Keratinocyte (primary cell): Measurements from ENCODE around the gene DDB1. TPM values are rescaled to one million over a fixed set of nuclear protein-coding genes. Genes with fewer than 3 reads are reported as not detected.

Experiments
- DNase-seq: peaks from one replicate; pipeline ENCODE4 v3.0.0-alpha.2; 2011; ENCODE audit warnings: low read depth, missing footprints, low spot score
- FAIRE-seq: peaks from 2 replicates; lab custom pipeline; 2011; peaks lifted over from hg19 to GRCh38; lab: Jason Lieb, UNC
- H2AFZ ChIP-seq: 2 replicates; pipeline ENCODE4 v1.6.0; 2012; ENCODE audit warnings: low read length, control low read depth, inconsistent platforms; ENCODE audit not compliant: control insufficient read depth
- H3K27ac ChIP-seq: 2 replicates; pipeline ENCODE4 v1.5.1; 2011; ENCODE audit warnings: low read length; ENCODE audit not compliant: control insufficient read depth, insufficient read depth
- H3K27me3 ChIP-seq: 3 replicates; pipeline ENCODE4 v1.6.0; 2011; ENCODE audit warnings: low read length; ENCODE audit not compliant: control insufficient read depth, insufficient read depth; ENCODE audit errors: extremely low read depth
- H3K36me3 ChIP-seq, 2 experiments: 2 replicates in 1 of 2; 3 replicates in 1 of 2; pipeline ENCODE4 v1.5.1; 2011; ENCODE audit warnings: low read length in 2 of 2, mild to moderate bottlenecking in 1 of 2; ENCODE audit not compliant: control insufficient read depth in 2 of 2, insufficient read depth in 2 of 2; ENCODE audit errors: extremely low read depth in 1 of 2
- H3K4me1 ChIP-seq: 3 replicates; pipeline ENCODE4 v1.5.1; 2011; ENCODE audit warnings: low read length; ENCODE audit not compliant: control insufficient read depth, insufficient read depth; ENCODE audit errors: extremely low read depth
- H3K4me2 ChIP-seq: 3 replicates; pipeline ENCODE4 v1.6.0; 2011; ENCODE audit warnings: low read depth, low read length; ENCODE audit not compliant: control insufficient read depth, insufficient read depth; ENCODE audit errors: extremely low read depth
- H3K4me3 ChIP-seq, 3 experiments: fragments of 200-600 bp in 1 of 3; sonication (generic) in 1 of 3; 2 replicates in 2 of 3; 3 replicates in 1 of 3; pipeline ENCODE4 v1.5.1; 2011 to 2016; ENCODE audit warnings: low read length in 3 of 3, mild to moderate bottlenecking in 3 of 3, control low read depth in 2 of 3, inconsistent platforms in 1 of 3, low read depth in 1 of 3, mixed read lengths in 1 of 3, mixed run types in 1 of 3, moderate library complexity in 1 of 3; ENCODE audit not compliant: control insufficient read depth in 2 of 3, insufficient read depth in 2 of 3; ENCODE audit errors: extremely low read depth in 1 of 3
- H3K79me2 ChIP-seq: 2 replicates; pipeline ENCODE4 v1.6.0; 2012; ENCODE audit warnings: low read length; ENCODE audit not compliant: control insufficient read depth, insufficient read depth
- H3K9ac ChIP-seq: 3 replicates; pipeline ENCODE4 v1.6.0; 2011; ENCODE audit warnings: low read length; ENCODE audit not compliant: control insufficient read depth, insufficient read depth; ENCODE audit errors: extremely low read depth
- H3K9me1 ChIP-seq: 3 replicates; pipeline ENCODE4 v1.6.0; 2011; ENCODE audit warnings: low read length; ENCODE audit not compliant: control insufficient read depth, insufficient read depth; ENCODE audit errors: extremely low read depth
- H3K9me3 ChIP-seq: 2 replicates; pipeline ENCODE4 v1.5.1; 2012; ENCODE audit warnings: low read depth, low read length; ENCODE audit not compliant: control insufficient read depth
- H4K20me1 ChIP-seq: 3 replicates; pipeline ENCODE4 v1.6.0; 2011; ENCODE audit warnings: low read length; ENCODE audit not compliant: control insufficient read depth, insufficient read depth; ENCODE audit errors: extremely low read depth
- EZH2 ChIP-seq: IDR thresholded peaks from one replicate; pipeline ENCODE4 v1.6.1; 2012; ENCODE audit warnings: inconsistent platforms, mild to moderate bottlenecking, low read length, moderate library complexity
- dilution Hi-C: fragments of 300-500 bp; cut with MboI; formaldehyde crosslinking; loops from one replicate; pipeline ENCODE4 v1.7.0; 2020; ENCODE audit warnings: low sequenced_read_pairs; ENCODE audit not compliant: extremely low pct_ligation_motif_present
- polyA plus RNA-seq, 5 experiments: library from polyadenylated mRNA; depleted of rRNA in 3 of 5; stranded (reverse) in 3 of 5; stranded (forward) in 1 of 5; unstranded in 1 of 5; fragments of >200 nt; gene quantifications; 1 replicate in 1 of 5; 2 replicates in 3 of 5; 3 replicates in 1 of 5; pipeline versions ENCODE4 v1.2.1 to v1.2.3, GENCODE V29; 2011 to 2012; ENCODE audit warnings: missing spikeins in 2 of 5, low read depth in 1 of 5, low replicate concordance in 1 of 5
- TF ChIP-seq, protein P1 (sequence below), 3 experiments: IDR thresholded peaks in 1 of 3; conservative IDR thresholded peaks in 1 of 3; optimal IDR thresholded peaks in 1 of 3; 2 replicates in 2 of 3; 3 replicates in 1 of 3; pipeline versions ENCODE3 to v1.5.1; 2011; ENCODE audit warnings: low read length in 3 of 3, mild to moderate bottlenecking in 3 of 3, moderate library complexity in 2 of 3, control low read depth in 1 of 3, inconsistent platforms in 1 of 3; ENCODE audit not compliant: insufficient read depth in 2 of 3; ENCODE audit errors: extremely low read depth in 1 of 3

DDB1 gene
- polyA plus RNA-seq, 1 donor (not counting 4 experiments of a cell fraction or from before 2014, with no cell fraction given), result 187 TPM

DNA sequence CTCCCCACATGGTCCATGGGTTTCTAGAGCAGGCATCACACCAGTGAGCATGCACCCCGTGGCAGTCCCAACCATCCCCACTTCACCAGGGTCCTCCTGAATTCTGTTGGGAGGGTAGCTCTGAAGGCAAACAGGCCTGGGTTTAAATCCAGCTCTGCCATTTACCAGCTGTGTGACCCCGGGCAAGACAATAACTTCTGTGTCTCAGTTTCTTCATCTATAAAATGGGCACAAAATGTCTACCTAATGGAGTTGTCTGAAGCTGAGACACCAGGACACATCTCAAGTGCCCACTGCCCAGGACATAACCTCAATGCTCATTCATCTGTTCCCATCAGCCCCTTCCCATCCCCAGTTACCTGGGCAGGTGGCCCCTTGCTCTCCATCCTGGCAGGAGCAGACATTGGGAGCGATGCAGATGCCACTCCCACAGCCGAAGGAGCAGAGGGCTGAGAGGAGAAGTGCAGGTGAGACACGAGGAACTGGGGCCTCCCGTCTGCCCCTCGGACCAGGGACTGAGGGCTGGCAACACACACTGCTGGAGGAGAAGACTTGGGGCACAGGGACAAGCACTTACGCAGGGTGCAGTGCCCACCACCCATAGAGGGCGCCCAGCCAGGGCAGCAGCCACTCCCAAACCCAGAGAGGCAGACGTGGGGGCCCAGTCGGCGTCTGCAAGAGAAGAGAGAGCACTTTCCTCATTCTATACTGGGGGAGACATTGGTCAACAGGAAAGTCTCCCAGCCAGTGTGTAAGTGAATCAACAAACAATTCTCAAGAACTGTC, 41.8 kb downstream of the DDB1 start:
- no peak overlapping the region for H3K27ac ChIP-seq
- H4K20me1 ChIP-seq, result no peaks in the 10 kb centered on the region
- no peak overlapping the region for H2AFZ ChIP-seq
- H3K4me2 ChIP-seq, result no peak overlapping the region
- H3K4me3 ChIP-seq, result no peak overlapping the region
- H3K27me3 ChIP-seq, result peaks cover 14% of the 10 kb centered on the region
- H3K4me1 ChIP-seq, result peaks cover 21% of the 10 kb centered on the region
- TF ChIP-seq, protein P1, sequence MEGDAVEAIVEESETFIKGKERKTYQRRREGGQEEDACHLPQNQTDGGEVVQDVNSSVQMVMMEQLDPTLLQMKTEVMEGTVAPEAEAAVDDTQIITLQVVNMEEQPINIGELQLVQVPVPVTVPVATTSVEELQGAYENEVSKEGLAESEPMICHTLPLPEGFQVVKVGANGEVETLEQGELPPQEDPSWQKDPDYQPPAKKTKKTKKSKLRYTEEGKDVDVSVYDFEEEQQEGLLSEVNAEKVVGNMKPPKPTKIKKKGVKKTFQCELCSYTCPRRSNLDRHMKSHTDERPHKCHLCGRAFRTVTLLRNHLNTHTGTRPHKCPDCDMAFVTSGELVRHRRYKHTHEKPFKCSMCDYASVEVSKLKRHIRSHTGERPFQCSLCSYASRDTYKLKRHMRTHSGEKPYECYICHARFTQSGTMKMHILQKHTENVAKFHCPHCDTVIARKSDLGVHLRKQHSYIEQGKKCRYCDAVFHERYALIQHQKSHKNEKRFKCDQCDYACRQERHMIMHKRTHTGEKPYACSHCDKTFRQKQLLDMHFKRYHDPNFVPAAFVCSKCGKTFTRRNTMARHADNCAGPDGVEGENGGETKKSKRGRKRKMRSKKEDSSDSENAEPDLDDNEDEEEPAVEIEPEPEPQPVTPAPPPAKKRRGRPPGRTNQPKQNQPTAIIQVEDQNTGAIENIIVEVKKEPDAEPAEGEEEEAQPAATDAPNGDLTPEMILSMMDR (optimal IDR thresholded peaks at IDR 0.05 in 1 of 3, IDR thresholded peaks at IDR 0.05 in 1 of 3, conservative IDR thresholded peaks at IDR 0.05 in 1 of 3; ENCODE audit: extremely low read depth in 1 of 3, insufficient read depth in 2 of 3, low read length in 3 of 3), result peak in 1 of 3 experiments; percentile 25
- TF ChIP-seq EZH2, result no peak
- FAIRE-seq (no peak), DNase-seq (no peak)
- no peaks in the 10 kb centered on the region for H3K36me3 ChIP-seq
- H3K9ac ChIP-seq, result no peak overlapping the region
- no peaks in the 10 kb centered on the region for H3K9me1 ChIP-seq
- H3K79me2 ChIP-seq, result no peaks in the 10 kb centered on the region
- H3K9me3 ChIP-seq, result no peaks in the 10 kb centered on the region
- dilution Hi-C loops, result no loop called here

DNA sequence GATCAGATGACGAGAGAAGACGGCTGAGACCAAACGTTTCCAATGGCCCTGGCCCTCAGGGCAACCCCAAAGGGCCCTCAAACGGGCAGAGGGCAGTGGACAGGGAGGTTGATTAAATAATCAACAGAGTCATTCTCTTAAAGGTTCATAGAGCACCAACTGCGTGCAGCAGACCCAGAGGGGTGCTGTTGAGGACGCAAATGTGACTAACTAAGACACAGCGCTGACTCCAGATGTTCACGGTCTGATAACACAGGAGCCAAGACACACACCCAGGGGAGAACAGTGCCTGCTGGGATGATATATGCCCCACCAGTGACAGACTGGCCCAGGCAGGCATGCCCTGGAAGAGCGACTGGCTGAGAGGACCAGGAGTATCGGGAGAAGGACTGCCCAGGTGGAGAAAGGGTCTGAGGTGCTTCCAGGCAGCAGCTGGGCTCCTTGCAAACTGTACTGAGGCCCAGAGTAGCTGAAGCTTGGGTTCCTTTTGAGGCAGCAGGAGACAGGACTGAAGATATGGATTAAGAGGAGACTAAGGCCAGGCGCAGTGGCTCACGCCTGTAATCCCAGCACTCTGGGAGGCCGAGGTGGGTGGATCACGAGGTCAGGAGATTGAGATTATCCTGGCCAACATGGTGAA, 45.4 kb downstream of the DDB1 start:
- FAIRE-seq, result no peak
- TF ChIP-seq EZH2, result no peak
- TF ChIP-seq, protein P1 (optimal IDR thresholded peaks at IDR 0.05 in 1 of 3, IDR thresholded peaks at IDR 0.05 in 1 of 3, conservative IDR thresholded peaks at IDR 0.05 in 1 of 3; ENCODE audit: extremely low read depth in 1 of 3, insufficient read depth in 2 of 3, low read length in 3 of 3), result no peak
- H3K36me3 ChIP-seq, result no peaks in the 10 kb centered on the region
- H3K9ac ChIP-seq, result no peak overlapping the region
- no peaks in the 10 kb centered on the region for H3K27me3 ChIP-seq
- DNase-seq, result no peak
- dilution Hi-C loops, result no loop called here
- H3K4me3 ChIP-seq, result no peak overlapping the region
- H3K27ac ChIP-seq, result no peak overlapping the region
- peaks cover 10% of the 10 kb centered on the region for H3K4me1 ChIP-seq
- H3K4me2 ChIP-seq, result peak overlapping the region; percentile 2
- H3K79me2 ChIP-seq, result no peaks in the 10 kb centered on the region
- H3K9me3 ChIP-seq, result no peaks in the 10 kb centered on the region
- peak overlapping the region; percentile 9 for H2AFZ ChIP-seq
- H3K9me1 ChIP-seq, result no peaks in the 10 kb centered on the region
- H4K20me1 ChIP-seq, result no peaks in the 10 kb centered on the region
